SK-N-SH treated with all-trans-retinoic acid at 6 μM for 48 hours (cell line): ENCODE results near the gene LDLRAP1.

ENCODE experiments used
- BACH2 ChIP-seq: fragments of 250-450 bp; sonication (Bioruptor Pico); IDR thresholded peaks from 2 replicates; pipeline ENCODE4 v1.9.0; 2021; ENCODE audit warnings: mild to moderate bottlenecking, borderline replicate concordance
- ISL1 ChIP-seq: fragments of 250-450 bp; sonication (Bioruptor Pico); IDR thresholded peaks from 2 replicates; pipeline ENCODE4 v2.1.2; 2022; ENCODE audit warnings: mild to moderate bottlenecking, moderate library complexity
- ZFP3 ChIP-seq: fragments of 250-450 bp; sonication (Bioruptor Pico); IDR thresholded peaks from 2 replicates; pipeline ENCODE4 v1.5.0; 2020; ENCODE audit warnings: mild to moderate bottlenecking, moderate library complexity

DNA sequence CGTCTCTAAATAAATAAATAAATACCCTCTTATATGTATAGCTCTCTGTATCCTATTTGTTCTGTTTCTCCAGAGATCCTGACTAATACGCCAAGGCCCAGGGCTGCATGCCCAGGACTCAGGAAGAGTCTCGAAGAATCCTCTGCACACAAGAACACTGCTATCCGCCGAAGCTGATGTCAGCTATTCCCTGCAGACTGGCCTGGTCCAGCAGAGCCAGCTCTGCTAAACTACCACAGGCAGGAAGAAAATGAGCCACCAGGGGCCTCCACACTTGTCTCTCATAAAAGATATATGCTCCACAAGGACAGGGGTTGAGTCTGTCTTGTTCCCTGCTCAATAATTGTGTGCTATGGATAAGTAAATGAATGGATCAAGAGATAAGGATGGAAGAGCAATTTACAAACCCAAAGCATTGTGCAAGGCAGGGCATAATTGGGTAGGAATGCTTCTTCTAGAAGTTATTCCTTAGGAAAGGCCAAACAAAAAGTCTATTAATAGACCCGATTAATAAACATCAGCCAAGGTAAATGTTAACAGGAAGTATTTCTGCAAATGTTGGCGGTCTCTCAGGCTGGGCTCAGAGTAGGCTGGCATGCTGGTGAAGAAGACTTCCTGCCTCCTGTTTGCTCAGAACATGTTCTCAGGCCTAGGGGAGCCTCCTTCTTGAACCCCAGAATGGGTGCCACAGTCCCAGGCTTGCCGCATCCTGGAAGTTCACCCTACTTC lies 46.9 kb downstream of the LDLRAP1 start:
- no peak for TF ChIP-seq BACH2 (CRISPR knock-in tag)
- no peak for TF ChIP-seq ISL1 (CRISPR knock-in tag)
- TF ChIP-seq ZFP3 (CRISPR knock-in tag): no peak
